Renal cortical epithelial cell (primary cell): ENCODE measurements around the gene RETREG2. TPM values are rescaled to one million over a fixed set of nuclear protein-coding genes. Genes with fewer than 3 reads are reported as not detected.

Source experiments
- total RNA-seq: library from RNA; depleted of rRNA; stranded (reverse); fragments of >200 nt; gene quantifications from 2 replicates; pipeline ENCODE4 v1.2.3, GENCODE V29; 2014

RETREG2 gene
- total RNA-seq, 1 donor from 2014 or later: 73.5 TPM

Other genes with a start within 250 kb of the RETREG2 start
- 0.10 TPM in 1 of 2 replicates, not detected in the other for gene CDK5R2, start 218.6 kb upstream of the RETREG2 start, total RNA-seq
- gene FEV, start 193.1 kb upstream of the RETREG2 start, total RNA-seq: not detected in 2 replicates
- gene CRYBA2, start 184.9 kb upstream of the RETREG2 start, total RNA-seq: not detected in 2 replicates
- 0.65 TPM in 1 of 2 replicates, not detected in the other for gene CFAP65, start 136.8 kb upstream of the RETREG2 start, total RNA-seq
- gene IHH, start 117.4 kb upstream of the RETREG2 start, total RNA-seq: 0.25 TPM in 1 of 2 replicates, not detected in the other
- gene NHEJ1, start 17.5 kb upstream of the RETREG2 start, total RNA-seq: 18.4 and 24.6 TPM in 2 replicates
- 1.0 and 1.6 TPM in 2 replicates for gene SLC23A3, start 8.2 kb upstream of the RETREG2 start, total RNA-seq
- gene CNPPD1, start 1.4 kb upstream of the RETREG2 start, total RNA-seq: 39.1 and 46.3 TPM in 2 replicates
- 18.4 and 30.9 TPM in 2 replicates for gene ZFAND2B, start 28.5 kb downstream of the RETREG2 start, total RNA-seq
- gene ABCB6, start 40.7 kb downstream of the RETREG2 start, total RNA-seq: 17.2 and 23.9 TPM in 2 replicates
- 21.2 and 78.7 TPM in 2 replicates for gene ATG9A, start 51.4 kb downstream of the RETREG2 start, total RNA-seq
- gene ANKZF1, start 51.5 kb downstream of the RETREG2 start, total RNA-seq: 35.8 and 53.4 TPM in 2 replicates
- 9.8 and 12.9 TPM in 2 replicates for gene GLB1L, start 67.2 kb downstream of the RETREG2 start, total RNA-seq
- 30.7 and 52.7 TPM in 2 replicates for gene STK16, start 67.2 kb downstream of the RETREG2 start, total RNA-seq
- 0.25 TPM in 1 of 2 replicates, not detected in the other for gene TUBA4B, start 75.0 kb downstream of the RETREG2 start, total RNA-seq
- gene TUBA4A, start 75.6 kb downstream of the RETREG2 start, total RNA-seq: 70.9 and 239 TPM in 2 replicates
- 83.7 and 90.7 TPM in 2 replicates for gene DNAJB2, start 101.1 kb downstream of the RETREG2 start, total RNA-seq
- gene PTPRN, start 131.1 kb downstream of the RETREG2 start, total RNA-seq: 0.35 and 0.52 TPM in 2 replicates
- gene RESP18, start 154.5 kb downstream of the RETREG2 start, total RNA-seq: not detected in 2 replicates
- 53.1 and 61.0 TPM in 2 replicates for gene DNPEP, start 209.6 kb downstream of the RETREG2 start, total RNA-seq
- gene DES, start 240.1 kb downstream of the RETREG2 start, total RNA-seq: 0.30 and 0.69 TPM in 2 replicates